KMS-11 (cell line): Measurements from ENCODE around the gene BET1L.
"Not testable (repeated sequence)": the region's sequence is repeated elsewhere in the genome, so short reads cannot be mapped to it uniquely, and the experiment has no call there.

ENCODE experiments used
- H2AFZ ChIP-seq: fragments of 200-600 bp; sonication (generic); 2 replicates; pipeline ENCODE4 v1.6.1; 2016; ENCODE audit warnings: antibody characterized with exemption, mixed run types, low read depth
- H3K27ac ChIP-seq: fragments of 200-600 bp; sonication (generic); 2 replicates; pipeline ENCODE4 v1.6.1; 2016; ENCODE audit warnings: mild to moderate bottlenecking, mixed run types
- H3K27me3 ChIP-seq: fragments of 200-600 bp; sonication (generic); 2 replicates; pipeline ENCODE4 v1.6.1; 2017; ENCODE audit warnings: mild to moderate bottlenecking, low read depth, mixed run types, moderate library complexity; ENCODE audit not compliant: insufficient read depth
- H3K36me3 ChIP-seq: fragments of 200-600 bp; sonication (generic); 2 replicates; pipeline ENCODE4 v1.6.1; 2017; ENCODE audit warnings: mild to moderate bottlenecking, mixed run types; ENCODE audit not compliant: insufficient read depth
- H3K4me1 ChIP-seq: fragments of 200-600 bp; sonication (generic); 2 replicates; pipeline ENCODE4 v1.6.1; 2016; ENCODE audit warnings: mild to moderate bottlenecking, low read depth, mixed run types; ENCODE audit not compliant: poor library complexity, severe bottlenecking
- H3K4me2 ChIP-seq: fragments of 200-600 bp; sonication (generic); 2 replicates; pipeline ENCODE4 v1.7.0; 2016; ENCODE audit warnings: mild to moderate bottlenecking, mixed run types
- H3K4me3 ChIP-seq: fragments of 200-600 bp; sonication (generic); IDR thresholded peaks from 2 replicates; pipeline ENCODE4 v1.6.1; 2017; ENCODE audit warnings: low read depth, low read length, mixed read lengths; ENCODE audit not compliant: insufficient read depth
- H3K79me2 ChIP-seq: fragments of 200-600 bp; sonication (generic); 2 replicates; pipeline ENCODE4 v1.6.1; 2016; ENCODE audit warnings: low read depth, mixed run types; ENCODE audit not compliant: insufficient read depth
- H3K9ac ChIP-seq: fragments of 200-600 bp; sonication (generic); 2 replicates; pipeline ENCODE4 v1.6.1; 2016; ENCODE audit warnings: mild to moderate bottlenecking, mixed run types
- H4K20me1 ChIP-seq: fragments of 200-600 bp; sonication (generic); 2 replicates; pipeline ENCODE4 v1.6.1; 2016; ENCODE audit warnings: mild to moderate bottlenecking, mixed run types; ENCODE audit not compliant: insufficient read depth
- CTCF ChIP-seq: fragments of 200-600 bp; sonication (generic); conservative IDR thresholded peaks from 2 replicates; pipeline ENCODE4 v1.6.1; 2017; ENCODE audit warnings: low read depth, mild to moderate bottlenecking, antibody characterized with exemption, low read length, moderate library complexity, mixed read lengths

BET1L gene

DNA sequence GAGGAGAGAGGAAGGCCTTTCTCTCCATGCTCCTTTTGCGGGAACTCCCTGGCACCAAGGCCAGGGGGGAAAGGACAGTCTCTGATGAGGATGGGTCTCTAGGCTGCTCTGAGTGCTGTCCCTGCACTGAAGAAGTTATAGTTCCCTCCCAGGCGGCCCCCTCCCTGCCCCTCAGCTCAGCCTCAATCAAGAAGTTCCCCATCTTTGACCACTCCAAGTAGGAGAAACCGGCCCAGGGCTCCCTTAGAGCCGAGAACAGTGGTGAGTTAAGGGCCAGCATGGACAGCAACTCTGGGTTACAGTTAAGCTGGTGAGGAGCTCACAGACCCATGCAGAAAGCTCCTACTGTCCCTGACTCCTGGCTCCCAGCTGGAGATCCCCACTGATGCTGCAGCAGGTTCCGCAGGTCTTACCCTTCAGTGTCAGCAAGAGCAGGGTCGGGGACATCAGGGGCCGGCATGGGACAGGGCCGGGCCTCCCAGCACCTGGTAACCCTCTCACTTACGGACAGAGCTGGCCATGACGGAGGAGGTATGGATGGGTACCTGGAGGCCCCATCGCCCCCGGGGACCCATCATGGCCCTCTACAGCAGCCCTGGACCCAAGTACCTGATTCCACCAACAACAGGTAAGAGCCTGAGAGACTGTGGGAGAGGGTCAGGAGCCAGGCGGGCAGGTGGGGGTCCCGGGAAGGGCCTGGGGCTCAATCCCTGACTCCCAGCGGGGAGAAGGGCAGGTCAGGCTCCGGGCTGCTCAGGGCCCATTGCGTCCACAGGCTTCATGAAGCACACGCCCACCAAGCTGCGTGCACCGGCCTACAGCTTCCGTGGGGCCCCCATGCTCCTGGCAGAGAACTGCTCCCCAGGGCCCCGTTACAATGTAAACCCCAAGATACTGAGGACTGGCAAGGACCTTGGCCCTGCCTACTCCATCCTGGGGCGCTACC is 10.1 kb downstream of the BET1L start:
- no peak overlapping the region for H3K9ac ChIP-seq

GRCh38 chr11:193481-193880 is 13.7 kb downstream of the BET1L start:
- H3K9ac ChIP-seq, H3K79me2 ChIP-seq, H3K4me3 ChIP-seq, H3K4me2 ChIP-seq, H3K27ac ChIP-seq, H4K20me1 ChIP-seq, H2AFZ ChIP-seq, H3K27me3 ChIP-seq, H3K36me3 ChIP-seq: not testable (repeated sequence)
- peaks cover 12% of the 10 kb centered on the region for H3K4me1 ChIP-seq

More for the DNA sequence above, 10.1 kb downstream of the BET1L start:
- H3K4me3 ChIP-seq, result no peak overlapping the region
- no peak overlapping the region for H2AFZ ChIP-seq
- H4K20me1 ChIP-seq, result no peaks in the 10 kb centered on the region
- no peaks in the 10 kb centered on the region for H3K4me1 ChIP-seq
- H3K4me2 ChIP-seq, result no peak overlapping the region
- H3K36me3 ChIP-seq, result no peaks in the 10 kb centered on the region
- H3K27me3 ChIP-seq, result no peaks in the 10 kb centered on the region
- H3K27ac ChIP-seq, result no peak overlapping the region
- TF ChIP-seq CTCF, result no peak
- no peaks in the 10 kb centered on the region for H3K79me2 ChIP-seq

DNA sequence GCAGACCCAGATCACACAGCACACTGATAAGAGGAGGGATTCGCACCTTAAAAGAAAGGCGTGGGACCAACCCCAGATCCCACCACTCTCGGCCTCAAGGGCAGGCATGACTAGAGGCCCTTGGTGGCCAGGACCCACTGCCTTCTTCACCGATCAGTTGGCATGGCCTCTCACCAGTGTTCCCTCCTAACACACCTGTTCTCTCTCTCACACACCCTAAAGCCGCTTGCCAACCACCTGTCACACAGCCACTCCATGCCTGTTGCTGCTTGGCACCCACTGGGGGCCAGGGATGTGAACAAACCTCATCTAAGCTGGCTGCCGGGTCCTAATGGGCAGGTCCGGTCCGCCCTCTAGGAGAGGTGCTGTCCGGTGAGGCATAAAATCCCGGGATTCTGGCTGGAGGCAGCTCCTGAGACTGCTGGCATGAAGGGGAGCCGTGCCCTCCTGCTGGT is 14.5 kb downstream of the BET1L start, which contains the start of gene SCGB1C1:
Gene SCGB1C1, plus strand, starts transcription at position 405 of the 455 bp plus-strand sequence. Its CDS starts 22 bp downstream, at position 427.
- H4K20me1 ChIP-seq, H3K79me2 ChIP-seq, H3K4me3 ChIP-seq, H3K9ac ChIP-seq, H3K27ac ChIP-seq, H3K27me3 ChIP-seq, H2AFZ ChIP-seq, H3K36me3 ChIP-seq: not testable (repeated sequence)
- Histone ChIP-seq H3K4me1 (peaks cover 12% of the 10 kb centered on the region), H3K4me2 (0 out of 2 replicates have a peak within 1 kb of the TSS, but pooled peaks have one; percentile 19)

DNA sequence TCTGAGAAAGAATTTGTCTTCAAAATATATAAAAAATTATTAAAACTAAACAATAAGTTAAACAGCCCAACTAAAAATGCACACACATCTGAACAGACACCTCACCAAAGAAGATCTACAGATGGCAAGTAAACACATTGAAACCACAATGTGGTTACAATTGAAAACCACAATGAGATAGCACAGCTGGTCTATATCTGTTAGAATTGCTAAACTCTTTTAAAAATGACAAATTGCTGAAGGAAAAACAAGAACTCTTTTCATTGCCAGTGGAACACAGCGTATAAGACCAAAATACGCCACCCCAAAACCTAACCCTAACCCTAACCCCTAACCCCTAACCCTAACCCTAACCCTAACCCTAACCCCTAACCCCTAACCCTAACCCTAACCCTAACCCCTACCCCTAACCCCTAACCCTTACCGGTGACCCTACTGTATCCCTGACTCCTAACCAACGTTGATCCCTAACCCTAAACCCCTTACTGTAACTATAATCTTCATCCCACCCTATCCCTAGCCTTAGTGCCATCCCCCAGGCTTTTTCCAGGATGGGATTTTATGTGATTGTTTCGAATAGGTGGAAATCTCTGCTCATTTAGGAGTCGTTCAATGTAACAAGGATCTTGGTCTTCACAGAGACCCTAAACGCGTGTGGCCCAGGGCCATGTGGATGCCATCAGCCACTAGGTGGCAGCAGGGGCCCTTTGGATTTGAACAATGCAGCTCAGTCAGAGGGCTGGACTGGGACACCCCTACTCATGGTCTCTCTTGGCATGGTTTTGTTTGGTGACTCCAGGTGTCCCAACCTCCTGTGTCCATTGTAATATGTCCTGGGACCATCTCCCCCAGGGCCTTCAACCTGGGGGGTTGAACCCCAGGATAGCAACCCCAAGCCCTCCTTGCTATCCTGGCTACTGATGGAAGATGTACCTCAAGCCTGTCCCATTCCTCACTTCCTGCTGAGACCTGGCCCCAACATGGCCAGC is 15.4 kb downstream of the BET1L start:
- H3K36me3 ChIP-seq, H4K20me1 ChIP-seq, H3K79me2 ChIP-seq, H2AFZ ChIP-seq, H3K27me3 ChIP-seq, H3K9ac ChIP-seq, H3K4me3 ChIP-seq: not testable (repeated sequence)
- Histone ChIP-seq H3K27ac (peak overlapping the region; percentile 38; the same call in 1 of the 2 replicates), H3K4me2 (0 out of 2 replicates have a peak overlapping the region, but pooled peaks have one; percentile 19), H3K4me1 (peaks cover 12% of the 10 kb centered on the region)
- TF ChIP-seq CTCF, result peak; percentile 43

DNA sequence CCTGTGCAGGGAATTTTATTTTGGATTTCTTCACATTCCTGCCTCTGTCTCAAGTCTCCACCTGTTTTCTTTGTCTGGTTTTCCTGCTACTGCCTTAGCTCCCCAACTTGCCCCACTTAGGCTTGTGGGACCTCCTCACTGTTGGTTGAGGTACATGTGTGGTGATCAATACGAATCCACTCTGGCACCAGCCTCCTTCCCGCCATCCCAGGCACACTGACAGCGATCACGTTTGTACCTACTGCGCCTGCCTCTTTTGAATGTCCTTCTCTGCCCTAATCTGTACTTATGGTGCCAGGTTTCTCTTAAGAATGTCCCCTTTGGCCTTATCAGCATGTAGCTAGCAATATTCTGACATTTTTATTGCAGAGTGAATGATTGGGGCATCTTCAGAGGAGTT is 16.7 kb downstream of the BET1L start:
- not testable (repeated sequence) for H3K36me3 ChIP-seq, H3K4me2 ChIP-seq, H2AFZ ChIP-seq, H3K9ac ChIP-seq, H3K27me3 ChIP-seq, H4K20me1 ChIP-seq, H3K4me3 ChIP-seq, H3K79me2 ChIP-seq, H3K27ac ChIP-seq
- peaks cover 12% of the 10 kb centered on the region for H3K4me1 ChIP-seq
